Testis (tissue), 2 donors: Measurements from ENCODE around the gene BRI3BP.

Source experiments
- CTCF ChIP-seq, 3 experiments: fragments of 450-650 bp in 2 of 3; fragments of 200-600 bp in 1 of 3; sonication (generic) in 1 of 3; IDR thresholded peaks; one replicate each; pipeline ENCODE4 v1.5.1; 2016 to 2019; ENCODE audit warnings: antibody characterized with exemption in 3 of 3, mild to moderate bottlenecking in 2 of 3, moderate library complexity in 1 of 3
- POLR2A ChIP-seq: fragments of 450-650 bp; IDR thresholded peaks from one replicate; pipeline ENCODE4 v1.6.1; 2017; ENCODE audit warnings: antibody characterized with exemption, mild to moderate bottlenecking, moderate library complexity

GRCh38 chr12:125021096-125021495 lies 27.7 kb downstream of the BRI3BP start:
- TF ChIP-seq CTCF (IDR thresholded peaks at IDR 0.05) = no peak
- no peak for TF ChIP-seq POLR2A
